ENCODE data around the gene CCDC17. TPM values are rescaled to one million over a fixed set of nuclear protein-coding genes. Genes with fewer than 3 reads are reported as not detected.

The CCDC17 gene
- total and polyA plus RNA-seq, 2 donors (not counting 1 experiment from before 2014, with no cell fraction given), result 0.09 to 0.99 TPM

GRCh38 chr1:45656573-45657226 lies 32.8 kb upstream of the CCDC17 start:
- H4K20me1 ChIP-seq (ENCODE audit: control insufficient read depth, extremely low read depth, insufficient read depth, low read length), result no peaks in the 10 kb centered on the region

GRCh38 chr1:45654540-45655280 lies 30.9 kb upstream of the CCDC17 start:
- no peaks in the 10 kb centered on the region for H3K27me3 ChIP-seq (ENCODE audit: control insufficient read depth, insufficient read depth, low read length)
- no peak overlapping the region for H3K27ac ChIP-seq (ENCODE audit: insufficient read depth, low read length)
- TF ChIP-seq CTCF (conservative IDR thresholded peaks at IDR 0.05 in 1 of 2, IDR thresholded peaks at IDR 0.05 in 1 of 2; ENCODE audit: low read depth in 1 of 2, low read length in 2 of 2), result no peak
- no peak for TF ChIP-seq EZH2 (IDR thresholded peaks at IDR 0.05; ENCODE audit: low read length, missing control alignments)
- H3K4me3 ChIP-seq (replicated peaks in 1 of 4; ENCODE audit: control extremely low read depth in 1 of 4, insufficient read depth in 1 of 4, low read depth in 3 of 4, low read length in 4 of 4), result no peak overlapping the region
- no peaks in the 10 kb centered on the region for H3K79me2 ChIP-seq (ENCODE audit: control insufficient read depth, insufficient read depth, low read length)
- no peaks in the 10 kb centered on the region for H3K4me1 ChIP-seq (ENCODE audit: control insufficient read depth, extremely low read depth, insufficient read depth, low read length)
- H3K9me3 ChIP-seq (ENCODE audit: control insufficient read depth, insufficient read depth, low read depth, low read length), result no peaks in the 10 kb centered on the region
- H3K4me2 ChIP-seq (ENCODE audit: extremely low read depth, insufficient read depth, low read length), result no peak overlapping the region
- peaks cover 15% of the 10 kb centered on the region for H3K36me3 ChIP-seq (ENCODE audit: control insufficient read depth, insufficient read depth, low read length)
- no peaks in the 10 kb centered on the region for H4K20me1 ChIP-seq (ENCODE audit: control insufficient read depth, extremely low read depth, insufficient read depth, low read length)
- peak in 1 of 2 donors; percentile 66 for DNase-seq (ENCODE audit: low read depth in 2 of 2)
- no peak overlapping the region for H3K9ac ChIP-seq (ENCODE audit: insufficient read depth, low read length)
- H2AFZ ChIP-seq (ENCODE audit: low read length), result no peak overlapping the region

More at GRCh38 chr1:45656573-45657226, 32.8 kb upstream of the CCDC17 start:
- H3K9me3 ChIP-seq (ENCODE audit: control insufficient read depth, insufficient read depth, low read depth, low read length), result no peaks in the 10 kb centered on the region
- H3K79me2 ChIP-seq (ENCODE audit: control insufficient read depth, insufficient read depth, low read length), result peaks cover 7% of the 10 kb centered on the region
- no peak overlapping the region for H2AFZ ChIP-seq (ENCODE audit: low read length)
- H3K9ac ChIP-seq (ENCODE audit: insufficient read depth, low read length), result no peak overlapping the region
- TF ChIP-seq CTCF (conservative IDR thresholded peaks at IDR 0.05 in 1 of 2, IDR thresholded peaks at IDR 0.05 in 1 of 2; ENCODE audit: low read depth in 1 of 2, low read length in 2 of 2) (no peak), EZH2 (IDR thresholded peaks at IDR 0.05; ENCODE audit: low read length, missing control alignments) (no peak)
- H3K4me3 ChIP-seq (replicated peaks in 1 of 4; ENCODE audit: control extremely low read depth in 1 of 4, insufficient read depth in 1 of 4, low read depth in 3 of 4, low read length in 4 of 4), result no peak overlapping the region
- H3K4me2 ChIP-seq (ENCODE audit: extremely low read depth, insufficient read depth, low read length), result no peak overlapping the region
- DNase-seq (ENCODE audit: low read depth in 2 of 2), result no peak
- H3K4me1 ChIP-seq (ENCODE audit: control insufficient read depth, extremely low read depth, insufficient read depth, low read length), result no peaks in the 10 kb centered on the region
- H3K36me3 ChIP-seq (ENCODE audit: control insufficient read depth, insufficient read depth, low read length), result peaks cover 13% of the 10 kb centered on the region
- no peaks in the 10 kb centered on the region for H3K27me3 ChIP-seq (ENCODE audit: control insufficient read depth, insufficient read depth, low read length)
- H3K27ac ChIP-seq (ENCODE audit: insufficient read depth, low read length), result no peak overlapping the region

GRCh38 chr1:45647248-45648021 lies 23.6 kb upstream of the CCDC17 start:
- H3K4me3 ChIP-seq (replicated peaks in 1 of 4; ENCODE audit: control extremely low read depth in 1 of 4, insufficient read depth in 1 of 4, low read depth in 3 of 4, low read length in 4 of 4), result no peak overlapping the region
- DNase-seq (ENCODE audit: low read depth in 2 of 2), result no peak
- H3K36me3 ChIP-seq (ENCODE audit: control insufficient read depth, insufficient read depth, low read length), result peaks cover 8% of the 10 kb centered on the region
- no peaks in the 10 kb centered on the region for H3K4me1 ChIP-seq (ENCODE audit: control insufficient read depth, extremely low read depth, insufficient read depth, low read length)
- TF ChIP-seq CTCF (conservative IDR thresholded peaks at IDR 0.05 in 1 of 2, IDR thresholded peaks at IDR 0.05 in 1 of 2; ENCODE audit: low read depth in 1 of 2, low read length in 2 of 2), result no peak
- no peak for TF ChIP-seq EZH2 (IDR thresholded peaks at IDR 0.05; ENCODE audit: low read length, missing control alignments)
- H2AFZ ChIP-seq (ENCODE audit: low read length), result no peak overlapping the region
- no peak overlapping the region for H3K4me2 ChIP-seq (ENCODE audit: extremely low read depth, insufficient read depth, low read length)
- H4K20me1 ChIP-seq (ENCODE audit: control insufficient read depth, extremely low read depth, insufficient read depth, low read length), result no peaks in the 10 kb centered on the region
- peaks cover 2% of the 10 kb centered on the region for H3K79me2 ChIP-seq (ENCODE audit: control insufficient read depth, insufficient read depth, low read length)
- no peaks in the 10 kb centered on the region for H3K27me3 ChIP-seq (ENCODE audit: control insufficient read depth, insufficient read depth, low read length)
- H3K27ac ChIP-seq (ENCODE audit: insufficient read depth, low read length), result no peak overlapping the region
- no peaks in the 10 kb centered on the region for H3K9me3 ChIP-seq (ENCODE audit: control insufficient read depth, insufficient read depth, low read depth, low read length)
- H3K9ac ChIP-seq (ENCODE audit: insufficient read depth, low read length), result no peak overlapping the region
